NCI-H128 (cell line): ENCODE results near the gene B4GALT5.

ENCODE experiments used
- DNase-seq: peaks from one replicate; lab custom pipeline; 2025; ENCODE audit not compliant: unreplicated experiment; lab: John Stamatoyannopoulos, UW

Gene B4GALT5

DNA sequence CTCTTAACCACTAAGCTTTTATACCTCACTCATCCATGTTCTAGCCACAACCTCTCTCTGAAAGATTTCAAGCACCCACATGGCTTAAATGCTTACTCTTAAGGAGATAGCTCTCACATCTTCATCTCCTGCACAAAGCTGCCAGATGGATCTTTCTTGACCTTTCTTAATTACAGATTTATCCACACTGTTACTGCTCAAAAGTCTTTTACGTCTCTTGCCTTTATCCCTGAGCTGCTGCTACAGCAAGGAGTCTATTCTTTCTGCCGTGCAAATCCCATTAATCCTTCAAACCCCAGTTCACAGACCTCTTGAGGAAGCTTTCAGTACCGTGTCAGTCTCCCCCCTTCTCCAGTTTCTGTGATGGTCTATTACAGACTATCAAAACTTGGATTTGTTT lies 54.6 kb downstream of the B4GALT5 start:
- DNase-seq = no peak

DNA sequence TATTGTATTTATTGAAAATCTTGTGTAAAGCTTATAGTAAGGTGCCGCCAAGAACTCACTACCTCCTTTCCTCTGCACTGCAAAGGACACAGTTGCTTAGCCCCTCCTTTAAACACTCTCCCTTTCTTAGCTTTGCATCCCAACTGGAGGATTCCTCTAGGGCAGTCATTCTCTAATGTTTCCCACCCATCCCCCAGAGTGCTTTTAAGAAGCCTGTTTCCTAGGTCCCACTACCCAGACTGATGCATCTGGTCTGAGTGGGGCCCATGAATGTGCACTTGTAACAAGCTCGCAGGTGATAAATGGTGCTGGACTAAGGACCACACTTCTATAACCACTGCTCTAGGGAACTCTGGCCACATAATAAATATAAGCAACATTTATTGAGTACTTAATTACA lies 55.2 kb downstream of the B4GALT5 start:
- no peak for DNase-seq

- DNase-seq = no peak
Observed at GRCh38 chr20:49657118-49657901, 56.4 kb downstream of the B4GALT5 start.

GRCh38 chr20:49656304-49656703 lies 57.4 kb downstream of the B4GALT5 start:
- peak; percentile 43 for DNase-seq

DNA sequence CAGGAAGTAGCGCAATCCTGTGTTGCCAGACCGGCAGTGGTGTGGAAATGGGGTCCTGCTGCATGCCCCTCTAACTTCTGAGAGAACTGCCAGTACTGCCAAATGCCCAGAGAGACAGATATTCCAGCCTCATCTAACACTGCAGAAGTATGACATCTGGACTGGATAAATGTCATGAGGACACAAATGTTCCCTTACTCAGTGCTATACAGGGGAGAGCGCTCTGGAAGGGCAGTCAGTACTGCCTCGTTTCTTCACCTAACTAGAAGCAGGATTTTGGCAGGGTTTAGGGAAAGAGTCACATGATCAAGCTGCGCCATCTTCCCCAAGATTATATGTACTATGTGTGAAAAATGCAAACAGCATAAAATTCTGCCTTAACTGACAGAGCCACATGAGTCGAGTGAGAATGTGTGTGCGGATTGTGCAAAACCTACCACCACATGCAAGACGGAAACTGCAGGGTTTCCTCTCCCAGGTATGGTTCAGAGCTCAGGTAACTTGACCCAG lies 59.7 kb downstream of the B4GALT5 start:
- no peak for DNase-seq

- no peak for DNase-seq
Observed at GRCh38 chr20:49649672-49650071, 64.0 kb downstream of the B4GALT5 start.

DNA sequence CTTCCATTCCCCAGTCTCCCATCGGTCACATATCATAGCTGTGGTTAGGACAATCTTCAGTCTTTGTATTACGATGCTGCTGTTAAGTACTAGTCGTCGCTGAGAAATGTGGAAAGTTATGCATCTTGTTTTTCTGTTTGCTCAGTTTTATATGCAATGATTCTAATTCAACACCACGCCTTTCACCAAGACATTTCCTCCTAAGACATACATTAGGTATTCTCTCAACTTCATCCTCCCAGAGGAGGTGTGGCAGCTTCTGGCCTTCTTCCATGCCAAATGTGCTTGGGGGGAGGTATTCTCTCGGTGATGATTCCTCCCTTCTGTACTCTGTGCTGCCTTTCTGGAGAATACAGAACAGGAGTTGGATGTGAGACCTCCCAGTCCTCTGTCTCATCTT lies 66.1 kb downstream of the B4GALT5 start:
- no peak for DNase-seq

- no peak for DNase-seq
Observed at GRCh38 chr20:49646528-49646927, 67.2 kb downstream of the B4GALT5 start.

- DNase-seq = no peak
Observed at GRCh38 chr20:49646126-49646525, 67.6 kb downstream of the B4GALT5 start.

GRCh38 chr20:49644980-49645565 lies 68.6 kb downstream of the B4GALT5 start:
- no peak for DNase-seq

DNA sequence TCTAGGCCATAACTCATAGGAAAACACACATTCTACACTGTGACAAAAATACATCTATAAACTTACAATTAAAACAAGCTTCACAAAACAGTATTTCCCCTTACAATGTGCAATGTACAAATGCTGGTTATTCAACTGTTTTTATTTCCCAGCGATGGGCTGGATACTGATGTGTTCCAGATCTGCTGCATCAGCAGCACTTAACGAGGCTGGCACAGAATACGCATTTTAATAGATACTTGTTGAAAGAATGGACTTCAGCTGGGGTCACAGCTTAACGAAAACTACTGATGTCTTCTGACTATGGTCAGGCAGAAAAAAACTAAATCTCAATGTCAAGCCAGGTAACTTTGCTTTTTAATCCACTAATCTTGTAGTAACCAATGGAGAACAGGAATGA lies 70.9 kb downstream of the B4GALT5 start:
- DNase-seq = no peak

- no peak for DNase-seq
Observed at GRCh38 chr20:49641683-49642656, 71.7 kb downstream of the B4GALT5 start.

- no peak for DNase-seq
Observed at GRCh38 chr20:49637046-49637637, 76.5 kb downstream of the B4GALT5 start.

- DNase-seq = peak; percentile 23
Observed at GRCh38 chr20:49636447-49636846, 77.2 kb downstream of the B4GALT5 start.

DNA sequence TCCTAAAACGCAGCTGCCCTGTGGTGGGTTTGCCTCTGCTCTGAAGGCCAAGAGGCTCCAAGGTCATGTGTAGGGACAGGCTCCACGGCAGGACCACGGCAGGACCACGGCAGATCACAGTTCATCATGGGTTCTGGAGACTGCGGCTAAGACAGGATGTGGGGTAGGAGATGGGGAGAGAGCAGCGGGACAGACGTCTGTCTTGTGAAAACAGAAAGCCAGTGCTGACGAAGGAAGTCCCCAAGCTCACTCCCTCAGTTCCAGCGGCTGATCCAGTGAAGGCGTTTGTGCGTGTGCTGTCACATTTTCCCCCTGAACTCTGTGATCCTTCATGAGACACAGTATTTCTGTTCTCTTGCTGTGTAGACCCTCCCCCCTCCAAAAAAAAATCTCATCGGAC lies 77.8 kb downstream of the B4GALT5 start:
- no peak for DNase-seq

- DNase-seq = no peak
Observed at GRCh38 chr20:49635166-49635565, 78.5 kb downstream of the B4GALT5 start.

- no peak for DNase-seq
Observed at GRCh38 chr20:49634116-49634515, 79.6 kb downstream of the B4GALT5 start.

- no peak for DNase-seq
Observed at GRCh38 chr20:49633643-49634042, 80.0 kb downstream of the B4GALT5 start.

DNA sequence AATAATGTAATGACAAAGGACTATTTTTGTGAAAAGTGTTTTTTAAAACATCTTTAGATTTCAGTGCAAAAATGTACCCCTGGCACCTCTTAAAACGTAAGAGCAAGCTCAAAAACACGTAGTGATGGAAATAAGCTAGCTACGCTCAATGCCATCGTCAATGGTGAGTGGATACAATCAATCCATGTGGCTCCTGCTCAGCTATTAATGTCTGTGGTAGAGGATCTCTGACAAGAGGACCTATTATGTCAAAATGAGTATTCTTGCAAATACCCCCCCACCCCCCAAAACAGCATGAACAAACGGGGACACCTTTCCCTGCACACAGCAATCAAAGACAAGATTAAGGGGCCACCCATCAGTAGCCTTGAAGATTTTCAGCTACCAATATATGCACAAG lies 80.7 kb downstream of the B4GALT5 start:
- DNase-seq = no peak

GRCh38 chr20:49631856-49632418 lies 81.7 kb downstream of the B4GALT5 start:
- DNase-seq = no peak
